ENCODE measurements around the gene METRN. TPM values are rescaled to one million over a fixed set of nuclear protein-coding genes. Genes with fewer than 3 reads are reported as not detected.

METRN gene
- total and polyA plus RNA-seq, 2 donors (not counting 1 experiment from before 2014, with no cell fraction given), result 5.3 to 35.3 TPM

- Histone ChIP-seq H4K20me1 (ENCODE audit: control insufficient read depth, extremely low read depth, insufficient read depth, low read length) (no peaks in the 10 kb centered on the region), H3K4me1 (ENCODE audit: control insufficient read depth, extremely low read depth, insufficient read depth, low read length) (peaks cover 18% of the 10 kb centered on the region), H3K9me3 (ENCODE audit: control insufficient read depth, insufficient read depth, low read depth, low read length) (no peaks in the 10 kb centered on the region), H3K27me3 (ENCODE audit: control insufficient read depth, insufficient read depth, low read length) (no peaks in the 10 kb centered on the region), H3K79me2 (ENCODE audit: control insufficient read depth, insufficient read depth, low read length) (peaks cover 31% of the 10 kb centered on the region), H3K9ac (ENCODE audit: insufficient read depth, low read length) (peak overlapping the region; percentile 78), H3K36me3 (ENCODE audit: control insufficient read depth, insufficient read depth, low read length) (peaks cover 27% of the 10 kb centered on the region), H3K4me2 (ENCODE audit: extremely low read depth, insufficient read depth, low read length) (peak overlapping the region; percentile 99), H2AFZ (ENCODE audit: low read length) (no peak overlapping the region), H3K27ac (ENCODE audit: insufficient read depth, low read length) (peak overlapping the region; percentile 73), H3K4me3 (replicated peaks in 1 of 4; ENCODE audit: control extremely low read depth in 1 of 4, insufficient read depth in 1 of 4, low read depth in 3 of 4, low read length in 4 of 4) (peak overlapping the region; percentile 72 to 88 (median 85))
- TF ChIP-seq CTCF (conservative IDR thresholded peaks at IDR 0.05 in 1 of 2, IDR thresholded peaks at IDR 0.05 in 1 of 2; ENCODE audit: low read depth in 1 of 2, low read length in 2 of 2), result peak in 1 of 2 donors; percentile 13
- TF ChIP-seq EZH2 (IDR thresholded peaks at IDR 0.05; ENCODE audit: low read length, missing control alignments), result no peak
- peak; percentile 57 to 58 for DNase-seq (ENCODE audit: low read depth in 2 of 2)
Measured at GRCh38 chr16:680967-681745, 33.8 kb upstream of the METRN start.

- DNase-seq (ENCODE audit: low read depth in 2 of 2), result peak; percentile 32 to 35
- no peak overlapping the region for H3K9ac ChIP-seq (ENCODE audit: insufficient read depth, low read length)
- H3K4me3 ChIP-seq (replicated peaks in 1 of 4; ENCODE audit: control extremely low read depth in 1 of 4, insufficient read depth in 1 of 4, low read depth in 3 of 4, low read length in 4 of 4), result peak overlapping the region; percentile 72 to 88 (median 85)
- peak overlapping the region; percentile 99 for H3K4me2 ChIP-seq (ENCODE audit: extremely low read depth, insufficient read depth, low read length)
- peaks cover 31% of the 10 kb centered on the region for H3K36me3 ChIP-seq (ENCODE audit: control insufficient read depth, insufficient read depth, low read length)
- TF ChIP-seq CTCF (conservative IDR thresholded peaks at IDR 0.05 in 1 of 2, IDR thresholded peaks at IDR 0.05 in 1 of 2; ENCODE audit: low read depth in 1 of 2, low read length in 2 of 2), result no peak
- no peak for TF ChIP-seq EZH2 (IDR thresholded peaks at IDR 0.05; ENCODE audit: low read length, missing control alignments)
- H3K9me3 ChIP-seq (ENCODE audit: control insufficient read depth, insufficient read depth, low read depth, low read length), result no peaks in the 10 kb centered on the region
- peaks cover 31% of the 10 kb centered on the region for H3K79me2 ChIP-seq (ENCODE audit: control insufficient read depth, insufficient read depth, low read length)
- H3K4me1 ChIP-seq (ENCODE audit: control insufficient read depth, extremely low read depth, insufficient read depth, low read length), result peaks cover 18% of the 10 kb centered on the region
- no peaks in the 10 kb centered on the region for H3K27me3 ChIP-seq (ENCODE audit: control insufficient read depth, insufficient read depth, low read length)
- H3K27ac ChIP-seq (ENCODE audit: insufficient read depth, low read length), result no peak overlapping the region
- no peak overlapping the region for H2AFZ ChIP-seq (ENCODE audit: low read length)
- no peaks in the 10 kb centered on the region for H4K20me1 ChIP-seq (ENCODE audit: control insufficient read depth, extremely low read depth, insufficient read depth, low read length)
Measured at GRCh38 chr16:681746-682427, 33.0 kb upstream of the METRN start.

All from fibroblast of lung (primary cell).